HFFc6 (cell line): Measurements from ENCODE around the gene MASP1. TPM values are rescaled to one million over a fixed set of nuclear protein-coding genes. Genes with fewer than 3 reads are reported as not detected.
"Not testable (repeated sequence)": the region's sequence is repeated elsewhere in the genome, so short reads cannot be mapped to it uniquely, and the experiment has no call there.

Source experiments
- DNase-seq: peaks from one replicate; pipeline ENCODE4 v3.0.0-alpha.2; 2018
- H3K27ac Mint-ChIP-seq: 2 replicates; pipeline ENCODE4 v1.8.0; 2020; ENCODE audit warnings: mild to moderate bottlenecking, mixed read lengths
- H3K27me3 Mint-ChIP-seq: 2 replicates; pipeline ENCODE4 v1.8.0; 2021; ENCODE audit warnings: mild to moderate bottlenecking, moderate library complexity, mixed read lengths; ENCODE audit not compliant: insufficient read depth
- H3K36me3 Mint-ChIP-seq: 2 replicates; pipeline ENCODE4 v1.8.0; 2021; ENCODE audit warnings: low read depth, mixed read lengths
- H3K4me1 Mint-ChIP-seq: 2 replicates; pipeline ENCODE4 v1.8.0; 2020; ENCODE audit warnings: low read depth, mixed read lengths
- H3K4me3 Mint-ChIP-seq: 2 replicates; pipeline ENCODE4 v1.8.0; 2020; ENCODE audit warnings: mild to moderate bottlenecking, moderate library complexity, mixed read lengths
- H3K9me3 Mint-ChIP-seq: 2 replicates; pipeline ENCODE4 v1.8.0; 2020; ENCODE audit warnings: mild to moderate bottlenecking, mixed read lengths
- CTCF ChIP-seq: fragments of 200-600 bp; sonication (generic); IDR thresholded peaks from 2 replicates; pipeline ENCODE4 v1.5.0; 2021; ENCODE audit warnings: antibody characterized with exemption, mild to moderate bottlenecking
- total RNA-seq, 6 experiments: library from RNA; stranded (reverse); fragmentation: NEBNext Ultra II Directional; extraction: Animal tissue kit (Norgen Biotek cat#: 25700); gene quantifications; 2 replicates in 1 of 6; 3 replicates in 5 of 6; pipeline ENCODE4 v1.2.3, GENCODE V29; 2021

Gene MASP1
- total RNA-seq, 6 experiments from 2014 or later = 31.5 to 133 (median 101) TPM

GRCh38 chr3:187207062-187207461 lies 84.5 kb downstream of the MASP1 start:
- Mint-ChIP-seq H3K4me1 (peaks cover 48% of the 10 kb centered on the region), H3K27ac (no peak overlapping the region), H3K4me3 (no peak overlapping the region), H3K27me3 (peaks cover 5% of the 10 kb centered on the region), H3K9me3 (peaks cover 11% of the 10 kb centered on the region), H3K36me3 (peaks cover 13% of the 10 kb centered on the region)
- DNase-seq = no peak
- TF ChIP-seq CTCF = no peak

- DNase-seq = no peak
- Mint-ChIP-seq H3K27ac (no peak overlapping the region), H3K27me3 (peaks cover 9% of the 10 kb centered on the region), H3K4me1 (peaks cover 34% of the 10 kb centered on the region), H3K36me3 (peaks cover 13% of the 10 kb centered on the region), H3K9me3 (peaks cover 11% of the 10 kb centered on the region), H3K4me3 (no peak overlapping the region)
- TF ChIP-seq CTCF = no peak
Measured at GRCh38 chr3:187205683-187206082, 85.9 kb downstream of the MASP1 start.

- H3K9me3 Mint-ChIP-seq, H3K27ac Mint-ChIP-seq, H3K4me1 Mint-ChIP-seq, H3K27me3 Mint-ChIP-seq, DNase-seq, H3K4me3 Mint-ChIP-seq, H3K36me3 Mint-ChIP-seq: not testable (repeated sequence)
Measured at GRCh38 chr3:187199463-187200050, 92.0 kb downstream of the MASP1 start.

GRCh38 chr3:187198490-187198889 lies 93.0 kb downstream of the MASP1 start:
- Mint-ChIP-seq H3K36me3 (no peaks in the 10 kb centered on the region), H3K4me3 (no peak overlapping the region), H3K4me1 (peaks cover 5% of the 10 kb centered on the region), H3K9me3 (no peaks in the 10 kb centered on the region), H3K27me3 (peaks cover 5% of the 10 kb centered on the region), H3K27ac (no peak overlapping the region)
- TF ChIP-seq CTCF = no peak
- DNase-seq = no peak

GRCh38 chr3:187197335-187197649 lies 94.2 kb downstream of the MASP1 start, which contains the start of gene RTP1:
TSS of gene RTP1 (plus strand) at chr3:187197486. CDS start at chr3:187197516, 30 bp downstream.
- H3K4me3 Mint-ChIP-seq = no peak within 1 kb of the TSS
- no peaks in the 10 kb centered on the region for H3K36me3 Mint-ChIP-seq
- H3K27me3 Mint-ChIP-seq = peaks cover 5% of the 10 kb centered on the region
- TF ChIP-seq CTCF = no peak
- peaks cover 17% of the 10 kb centered on the region for H3K4me1 Mint-ChIP-seq
- H3K9me3 Mint-ChIP-seq = no peaks in the 10 kb centered on the region
- no peak within 1 kb of the TSS for H3K27ac Mint-ChIP-seq
- no peak for DNase-seq

GRCh38 chr3:187196573-187197334 lies 94.8 kb downstream of the MASP1 start:
- H3K9me3 Mint-ChIP-seq = no peaks in the 10 kb centered on the region
- no peak overlapping the region for H3K27ac Mint-ChIP-seq
- H3K4me1 Mint-ChIP-seq = peaks cover 17% of the 10 kb centered on the region
- no peaks in the 10 kb centered on the region for H3K36me3 Mint-ChIP-seq
- no peak overlapping the region for H3K4me3 Mint-ChIP-seq
- H3K27me3 Mint-ChIP-seq = peaks cover 2% of the 10 kb centered on the region; the same call in 1 of the 2 replicates
- TF ChIP-seq CTCF = no peak
- no peak for DNase-seq
